GM19328 (cell line): ENCODE data around the gene SLC9A4.

Experiments used
- ATAC-seq: cut with Tn5 transposase; IDR thresholded peaks from one replicate; pipeline ENCODE4 v1.9.1; 2021; ENCODE audit warnings: mild to moderate bottlenecking, moderate library complexity; ENCODE audit not compliant: unreplicated experiment

The SLC9A4 gene

GRCh38 chr2:102494570-102494969, 21.5 kb downstream of the SLC9A4 start:
- no peak for ATAC-seq

GRCh38 chr2:102498414-102498813, 25.4 kb downstream of the SLC9A4 start:
- ATAC-seq: no peak

GRCh38 chr2:102499558-102499957, 26.5 kb downstream of the SLC9A4 start:
- ATAC-seq: no peak

GRCh38 chr2:102502576-102502975, 29.6 kb downstream of the SLC9A4 start:
- no peak for ATAC-seq

- ATAC-seq: no peak
Measured at GRCh38 chr2:102504833-102505232, 31.8 kb downstream of the SLC9A4 start.

- ATAC-seq: no peak
Measured at GRCh38 chr2:102505290-102505689, 32.3 kb downstream of the SLC9A4 start.

GRCh38 chr2:102506743-102507142, 33.7 kb downstream of the SLC9A4 start:
- no peak for ATAC-seq

GRCh38 chr2:102508863-102509262, 35.8 kb downstream of the SLC9A4 start:
- no peak for ATAC-seq

GRCh38 chr2:102509749-102510148, 36.7 kb downstream of the SLC9A4 start:
- no peak for ATAC-seq

GRCh38 chr2:102510791-102511575, 38.0 kb downstream of the SLC9A4 start:
- no peak for ATAC-seq

GRCh38 chr2:102512161-102512560, 39.1 kb downstream of the SLC9A4 start:
- no peak for ATAC-seq

- ATAC-seq: no peak
Measured at GRCh38 chr2:102513355-102513939, 40.4 kb downstream of the SLC9A4 start.

GRCh38 chr2:102514061-102514785, 41.2 kb downstream of the SLC9A4 start:
- no peak for ATAC-seq

- ATAC-seq: no peak
Measured at GRCh38 chr2:102515851-102516250, 42.8 kb downstream of the SLC9A4 start.

GRCh38 chr2:102518170-102518569, 45.1 kb downstream of the SLC9A4 start:
- ATAC-seq: no peak

- peak; percentile 80 for ATAC-seq
Measured at GRCh38 chr2:102520009-102520408, 47.0 kb downstream of the SLC9A4 start.

- ATAC-seq: no peak
Measured at GRCh38 chr2:102520801-102521200, 47.8 kb downstream of the SLC9A4 start.

- no peak for ATAC-seq
Measured at GRCh38 chr2:102522162-102522561, 49.1 kb downstream of the SLC9A4 start.

- ATAC-seq: no peak
Measured at GRCh38 chr2:102522890-102523289, 49.9 kb downstream of the SLC9A4 start.

GRCh38 chr2:102523651-102524050, 50.6 kb downstream of the SLC9A4 start:
- ATAC-seq: no peak

GRCh38 chr2:102527086-102527485, 54.1 kb downstream of the SLC9A4 start:
- ATAC-seq: no peak

GRCh38 chr2:102538491-102538890, 65.5 kb downstream of the SLC9A4 start:
- ATAC-seq: no peak
